ENCODE measurements around the gene CREB1. TPM values are rescaled to one million over a fixed set of nuclear protein-coding genes. Genes with fewer than 3 reads are reported as not detected.

Gene CREB1
- total RNA-seq, 1 donor from 2014 or later = 60.2 TPM

DNA sequence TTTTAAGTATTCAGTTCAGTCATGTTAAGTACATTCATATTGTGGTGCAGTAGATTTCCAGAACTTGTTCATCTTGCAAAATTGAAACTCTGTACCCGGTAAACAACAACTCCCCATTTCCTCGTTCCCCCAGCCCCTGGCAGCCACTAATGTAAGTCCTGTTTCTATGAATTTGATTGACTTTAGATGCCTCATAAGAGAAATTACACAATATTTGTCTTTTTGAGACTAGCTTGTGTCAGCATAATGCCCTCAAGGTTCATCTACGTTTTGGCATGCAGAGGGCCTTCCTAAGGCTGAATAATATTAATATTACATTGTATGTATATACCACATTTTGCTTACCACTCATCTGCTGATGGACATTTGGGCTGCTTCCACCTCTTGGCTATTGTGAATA is 64.5 kb downstream of the CREB1 start:
- H3K4me1 ChIP-seq = no peaks in the 10 kb centered on the region
- H3K4me3 ChIP-seq = no peak overlapping the region
- ATAC-seq (no peak), DNase-seq (no peak)
- H3K27me3 ChIP-seq = no peaks in the 10 kb centered on the region
- peaks cover 29% of the 10 kb centered on the region for H3K36me3 ChIP-seq
- TF ChIP-seq CTCF (IDR thresholded peaks at IDR 0.05) = no peak
- H3K27ac ChIP-seq = no peak overlapping the region
- H3K9me3 ChIP-seq = no peaks in the 10 kb centered on the region
- intact Hi-C loops (cut with DNase I) = no loop called here

DNA sequence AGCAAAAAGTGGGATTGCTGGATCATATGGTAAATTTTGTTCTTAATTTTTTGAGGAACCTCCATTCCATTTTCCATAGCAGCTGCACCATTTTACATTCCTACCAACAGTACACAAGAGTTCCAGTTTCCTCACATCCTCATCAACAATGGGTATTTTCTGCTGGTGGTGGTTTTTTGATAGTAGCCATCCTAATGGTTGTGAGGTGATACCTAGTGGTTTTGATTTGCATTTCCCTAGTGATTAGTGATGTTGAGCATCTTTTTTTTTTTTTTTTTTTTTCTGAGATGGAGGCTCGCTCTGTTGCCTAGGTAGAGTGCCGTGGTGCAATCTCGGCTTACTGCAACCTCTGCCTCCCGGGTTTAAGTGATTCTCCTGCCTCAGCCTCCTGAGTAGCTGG is 65.0 kb downstream of the CREB1 start:
- no peaks in the 10 kb centered on the region for H3K27me3 ChIP-seq
- no peaks in the 10 kb centered on the region for H3K9me3 ChIP-seq
- no peak overlapping the region for H3K4me3 ChIP-seq
- TF ChIP-seq CTCF (IDR thresholded peaks at IDR 0.05) = no peak
- H3K36me3 ChIP-seq = peaks cover 24% of the 10 kb centered on the region
- H3K4me1 ChIP-seq = no peaks in the 10 kb centered on the region
- no peak for DNase-seq
- intact Hi-C loops (cut with DNase I) = no loop called here
- no peak overlapping the region for H3K27ac ChIP-seq
- ATAC-seq = no peak

DNA sequence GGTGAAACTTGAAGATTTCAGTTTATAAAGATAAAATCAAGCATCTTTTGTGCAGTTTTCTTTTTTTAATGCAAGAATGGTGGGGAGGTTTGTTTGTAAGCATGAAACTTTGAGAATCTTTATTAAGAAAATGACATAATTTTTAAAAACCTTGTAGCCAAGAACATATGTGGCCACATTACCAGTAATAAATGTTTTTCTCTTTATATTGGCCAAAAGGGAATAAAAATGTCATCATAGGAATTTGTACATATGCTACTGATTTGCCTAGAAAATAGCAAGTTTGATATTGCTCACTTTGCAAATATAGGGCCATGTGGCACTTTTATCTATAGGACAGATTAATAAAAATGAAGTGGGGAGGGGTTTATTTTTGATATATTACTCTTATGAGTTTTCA is 69.9 kb downstream of the CREB1 start:
- Histone ChIP-seq H3K27ac (no peak overlapping the region), H3K9me3 (no peaks in the 10 kb centered on the region), H3K4me1 (no peaks in the 10 kb centered on the region), H3K4me3 (no peak overlapping the region), H3K36me3 (peaks cover 12% of the 10 kb centered on the region), H3K27me3 (no peaks in the 10 kb centered on the region)
- ATAC-seq = no peak
- intact Hi-C loops (cut with DNase I) = no loop called here
- no peak for TF ChIP-seq CTCF (IDR thresholded peaks at IDR 0.05)
- DNase-seq = no peak

GRCh38 chr2:207600231-207600630 is 70.5 kb downstream of the CREB1 start:
- TF ChIP-seq CTCF (IDR thresholded peaks at IDR 0.05) = no peak
- DNase-seq (no peak), ATAC-seq (no peak)
- Histone ChIP-seq H3K4me1 (no peaks in the 10 kb centered on the region), H3K27me3 (no peaks in the 10 kb centered on the region), H3K36me3 (peaks cover 12% of the 10 kb centered on the region), H3K9me3 (no peaks in the 10 kb centered on the region), H3K27ac (no peak overlapping the region), H3K4me3 (no peak overlapping the region)
- intact Hi-C loops (cut with DNase I) = no loop called here

DNA sequence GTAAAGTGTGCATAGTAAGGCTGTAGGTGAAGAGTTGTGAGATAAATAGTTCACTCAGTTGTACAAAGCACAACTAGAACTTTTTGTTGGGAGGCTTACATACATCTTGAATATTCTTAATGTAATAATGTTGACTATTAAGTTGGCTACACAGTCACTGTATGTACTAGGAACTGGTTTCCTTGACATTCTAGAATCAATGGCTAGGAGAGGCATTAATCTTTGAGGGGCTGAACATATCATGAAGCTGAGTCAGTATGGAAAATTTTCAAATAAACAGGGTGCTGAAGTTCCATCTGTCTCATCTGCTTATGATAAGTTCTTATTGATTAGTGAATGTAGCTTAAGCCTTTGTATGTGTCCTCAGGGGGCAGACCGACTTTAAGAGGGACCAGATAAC is 72.0 kb downstream of the CREB1 start:
- Histone ChIP-seq H3K4me3 (no peak overlapping the region), H3K9me3 (no peaks in the 10 kb centered on the region), H3K36me3 (peaks cover 11% of the 10 kb centered on the region), H3K4me1 (no peaks in the 10 kb centered on the region), H3K27ac (no peak overlapping the region), H3K27me3 (no peaks in the 10 kb centered on the region)
- intact Hi-C loops (cut with DNase I) = no loop called here
- ATAC-seq (no peak), DNase-seq (no peak)
- TF ChIP-seq CTCF (IDR thresholded peaks at IDR 0.05) = no peak

DNA sequence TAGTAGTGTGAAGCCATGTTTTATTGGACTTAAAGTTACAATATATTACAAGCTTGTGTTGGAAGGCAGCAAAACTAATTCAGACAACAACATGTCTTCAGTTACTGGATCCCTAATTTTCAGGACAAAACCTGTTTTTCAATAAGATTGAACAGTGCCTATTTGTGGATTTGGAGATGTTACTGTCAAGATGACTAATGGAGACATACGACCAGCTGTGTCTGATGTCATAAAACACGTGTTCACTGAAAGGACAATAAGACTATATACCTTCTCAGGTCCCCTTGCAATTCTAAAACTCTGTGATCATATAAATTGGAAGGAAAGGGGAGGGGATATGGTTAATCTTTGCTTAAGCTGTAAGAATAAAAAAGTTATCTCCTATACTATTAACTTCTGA is 73.7 kb downstream of the CREB1 start:
- ATAC-seq (no peak), DNase-seq (no peak)
- no peaks in the 10 kb centered on the region for H3K27me3 ChIP-seq
- intact Hi-C loops (cut with DNase I) = no loop called here
- H3K4me3 ChIP-seq = no peak overlapping the region
- no peaks in the 10 kb centered on the region for H3K36me3 ChIP-seq
- no peak overlapping the region for H3K27ac ChIP-seq
- no peak for TF ChIP-seq CTCF (IDR thresholded peaks at IDR 0.05)
- H3K4me1 ChIP-seq = no peaks in the 10 kb centered on the region
- no peaks in the 10 kb centered on the region for H3K9me3 ChIP-seq
